Measurements from ENCODE around the gene CELF6.
"Not testable (repeated sequence)": the region's sequence is repeated elsewhere in the genome, so short reads cannot be mapped to it uniquely, and the experiment has no call there.

The CELF6 gene

GRCh38 chr15:72315706-72316370 lies 4.1 kb downstream of the CELF6 start:
- DNase-seq (ENCODE audit: low read depth, low spot score): no peak

DNA sequence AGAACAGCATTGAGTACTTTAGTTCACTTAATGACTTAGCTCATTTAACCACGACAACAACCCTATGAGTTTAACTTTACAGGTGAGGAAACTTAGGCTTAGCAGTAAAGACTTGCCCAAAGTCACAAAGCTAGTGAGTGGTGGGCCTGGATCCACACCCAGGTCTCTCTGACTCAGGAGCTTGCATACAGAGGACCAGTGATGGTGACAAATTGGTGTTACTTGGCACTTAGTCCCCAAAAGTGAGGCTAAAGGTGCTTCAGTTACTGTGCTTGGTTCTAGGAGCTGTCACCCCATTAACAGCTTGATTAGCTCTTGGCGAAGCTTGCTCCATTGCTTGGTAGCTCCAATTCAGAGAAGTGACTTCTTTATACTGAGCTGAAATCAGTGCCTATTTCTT lies 6.1 kb downstream of the CELF6 start:
- DNase-seq (ENCODE audit: low read depth, low spot score): no peak

- no peak for DNase-seq (ENCODE audit: low read depth, low spot score)
Observed at GRCh38 chr15:72313448-72313840, 6.5 kb downstream of the CELF6 start.

DNA sequence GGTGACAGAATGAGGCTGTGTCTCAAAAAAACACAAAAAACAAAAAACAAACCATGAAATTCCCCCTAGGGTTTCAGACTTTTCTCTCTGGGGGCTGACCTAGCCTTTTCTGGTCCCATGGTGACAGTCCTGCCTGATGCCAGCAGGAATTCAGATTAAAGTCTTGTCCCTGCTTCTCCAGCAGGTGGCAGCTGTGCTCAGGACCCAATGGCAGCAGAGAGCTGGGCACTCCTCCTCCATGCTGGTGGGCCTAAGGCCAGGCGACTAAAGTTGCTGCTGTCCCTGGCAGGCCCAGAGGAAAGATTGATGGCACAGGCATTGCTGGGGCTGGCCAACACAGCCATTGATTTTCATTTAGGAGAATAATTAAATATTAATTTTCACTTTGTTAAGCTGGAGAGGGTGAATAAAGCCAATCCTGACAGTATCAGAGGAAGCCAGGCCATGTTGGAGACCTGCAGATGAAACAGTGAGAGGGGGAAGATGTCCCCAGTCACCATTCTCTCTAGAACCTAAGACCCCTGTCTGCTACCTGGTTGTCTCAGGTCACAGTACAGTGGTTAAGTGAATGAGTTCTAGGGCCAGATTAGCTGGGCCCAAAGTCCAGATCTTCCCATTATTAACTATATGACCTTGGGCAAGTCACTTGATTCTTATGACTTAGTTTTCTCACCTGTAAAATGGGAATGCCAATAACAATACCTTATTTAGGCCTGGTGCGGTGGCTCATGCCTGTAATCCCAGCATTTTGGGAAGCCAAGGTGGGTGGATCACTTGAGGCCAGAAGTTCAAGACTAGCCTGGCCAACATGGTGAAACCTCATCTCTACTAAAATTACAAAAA lies 7.1 kb downstream of the CELF6 start:
- peak; percentile 30 for DNase-seq (ENCODE audit: low read depth, low spot score)

GRCh38 chr15:72307026-72307425 lies 12.9 kb downstream of the CELF6 start:
- no peak for DNase-seq (ENCODE audit: low read depth, low spot score)

GRCh38 chr15:72306211-72306785 lies 13.7 kb downstream of the CELF6 start:
- DNase-seq (ENCODE audit: low read depth, low spot score): peak; percentile 47

- DNase-seq (ENCODE audit: low read depth, low spot score): no peak
Observed at GRCh38 chr15:72304596-72304995, 15.4 kb downstream of the CELF6 start.

DNA sequence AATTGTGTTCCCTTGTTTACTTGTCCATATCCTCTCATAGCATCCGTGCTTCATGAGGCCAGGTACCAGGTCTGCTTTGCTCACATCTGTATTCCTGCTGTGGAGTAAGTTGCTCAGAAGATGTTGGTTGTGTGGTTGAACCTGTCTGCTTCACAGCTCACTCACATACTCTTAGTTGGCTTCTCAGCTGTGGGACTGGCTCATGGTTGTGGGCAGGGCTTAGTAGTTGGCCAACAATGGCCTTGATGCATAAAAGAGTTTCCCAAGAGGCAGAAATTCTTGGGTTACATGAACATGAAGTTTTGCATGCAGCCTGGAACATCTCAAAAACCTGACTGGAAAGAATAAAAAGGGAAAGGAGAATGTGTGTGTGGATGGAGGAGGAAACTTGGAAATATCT lies 17.0 kb downstream of the CELF6 start:
- DNase-seq (ENCODE audit: low read depth, low spot score): no peak

DNA sequence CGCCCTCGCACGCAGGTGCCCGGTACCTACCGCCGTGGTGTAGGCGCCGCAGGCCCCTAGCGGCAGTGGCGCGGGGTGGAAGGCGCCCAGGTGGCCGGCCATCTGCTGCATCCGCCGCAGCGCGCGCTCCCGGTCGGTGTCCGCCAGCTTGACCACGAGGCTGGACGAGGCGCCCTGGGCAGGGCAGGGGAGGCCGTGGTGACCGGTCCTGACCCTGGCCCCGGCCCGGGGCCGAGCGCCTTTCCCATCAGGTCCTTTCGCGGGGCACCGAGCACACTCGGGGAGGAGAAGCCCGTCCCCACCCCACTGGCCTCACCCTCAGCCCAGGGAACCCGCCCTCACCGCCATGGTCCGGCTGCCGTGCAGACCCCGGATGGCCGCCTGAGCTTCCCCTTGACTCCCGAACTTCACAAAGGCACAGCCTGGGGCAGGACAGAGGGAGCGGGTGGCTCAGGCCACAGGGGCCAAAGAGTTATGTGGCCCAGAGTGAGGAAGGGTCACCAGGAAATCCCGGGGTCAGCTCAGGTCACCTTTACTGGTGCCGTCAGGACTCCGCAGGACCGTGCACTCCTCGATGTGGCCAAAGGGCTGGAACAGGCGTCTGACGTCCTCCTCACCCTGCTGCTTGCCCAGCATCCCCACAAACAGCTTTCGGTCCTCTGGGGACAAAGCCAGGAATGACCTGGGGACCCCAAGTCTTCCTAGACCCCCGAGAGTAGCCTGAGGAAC lies 30.2 kb downstream of the CELF6 start:
- no peak for DNase-seq (ENCODE audit: low read depth, low spot score)

GRCh38 chr15:72288796-72289596 lies 31.0 kb downstream of the CELF6 start:
- no peak for DNase-seq (ENCODE audit: low read depth, low spot score)

DNA sequence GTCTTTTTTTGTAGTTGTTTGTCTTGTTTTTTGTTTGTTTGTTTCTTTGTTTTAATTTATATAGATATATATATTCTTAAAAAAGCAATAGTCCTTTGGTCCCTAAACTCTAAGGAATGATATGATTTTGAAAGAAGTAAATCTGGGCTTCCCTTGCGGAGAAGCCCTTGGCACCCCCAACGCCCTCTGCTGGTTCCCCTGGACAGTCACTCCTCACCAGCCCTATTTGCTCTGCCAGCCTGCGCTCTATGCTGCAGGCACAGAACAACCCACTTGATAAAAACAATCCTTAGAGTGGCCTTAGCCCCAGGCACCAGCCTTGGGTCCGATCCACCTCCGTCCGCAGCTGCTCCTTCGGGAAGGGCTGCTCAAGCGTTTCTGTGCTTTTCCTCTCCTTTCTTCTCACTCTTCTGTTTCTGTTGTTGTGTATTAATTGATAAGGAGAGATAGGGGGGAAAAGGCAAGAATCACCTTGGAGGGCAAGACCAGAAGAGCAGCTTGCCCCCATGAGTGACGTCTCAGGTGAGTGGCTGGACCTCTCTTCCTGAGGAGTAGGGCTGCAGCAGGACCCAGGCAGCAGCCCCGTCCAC lies 33.9 kb downstream of the CELF6 start:
- DNase-seq (ENCODE audit: low read depth, low spot score): no peak

DNA sequence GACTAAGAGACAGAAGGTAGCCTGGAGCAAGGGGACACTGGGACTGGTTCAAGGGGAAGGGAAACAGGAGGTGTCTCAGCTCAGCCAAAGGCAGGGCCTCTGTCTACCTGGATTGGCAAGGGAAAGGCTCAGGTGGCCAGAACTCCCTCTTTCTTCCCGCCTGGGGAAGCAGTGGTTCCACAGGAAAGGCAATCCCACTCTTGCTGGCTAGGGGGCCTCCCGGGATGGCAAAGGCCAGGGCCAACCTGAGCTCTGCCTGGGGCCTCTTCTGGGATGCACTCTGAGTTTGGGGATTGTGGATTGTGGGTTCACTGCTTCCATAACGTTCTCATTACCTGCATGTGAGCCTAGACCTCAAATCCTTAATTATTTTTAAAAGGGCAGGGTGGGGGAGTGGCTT lies 34.6 kb downstream of the CELF6 start:
- no peak for DNase-seq (ENCODE audit: low read depth, low spot score)

DNA sequence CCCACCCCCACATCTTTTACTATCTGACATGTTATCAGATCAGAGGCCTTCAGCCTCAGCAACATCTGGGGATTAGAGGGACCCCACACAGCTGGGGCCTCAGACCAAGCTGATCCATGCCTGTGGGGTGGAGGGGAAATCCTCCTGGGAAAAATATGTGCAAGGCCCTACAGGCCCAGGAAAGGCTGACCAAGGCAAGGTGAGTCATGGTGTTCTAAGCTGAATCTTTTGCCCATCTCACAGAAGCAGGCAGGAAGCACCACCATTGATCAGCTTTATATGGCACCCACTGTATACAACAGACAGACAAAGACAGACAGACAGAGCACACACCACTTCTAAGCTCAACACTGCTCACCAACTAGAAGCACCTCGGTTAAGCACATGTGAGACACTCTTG lies 35.2 kb downstream of the CELF6 start:
- no peak for DNase-seq (ENCODE audit: low read depth, low spot score)

GRCh38 chr15:72281713-72282112 lies 38.2 kb downstream of the CELF6 start:
- DNase-seq (ENCODE audit: low read depth, low spot score): no peak

- no peak for DNase-seq (ENCODE audit: low read depth, low spot score)
Observed at GRCh38 chr15:72280751-72281150, 39.2 kb downstream of the CELF6 start.

- no peak for DNase-seq (ENCODE audit: low read depth, low spot score)
Observed at GRCh38 chr15:72278737-72279136, 41.2 kb downstream of the CELF6 start.

DNA sequence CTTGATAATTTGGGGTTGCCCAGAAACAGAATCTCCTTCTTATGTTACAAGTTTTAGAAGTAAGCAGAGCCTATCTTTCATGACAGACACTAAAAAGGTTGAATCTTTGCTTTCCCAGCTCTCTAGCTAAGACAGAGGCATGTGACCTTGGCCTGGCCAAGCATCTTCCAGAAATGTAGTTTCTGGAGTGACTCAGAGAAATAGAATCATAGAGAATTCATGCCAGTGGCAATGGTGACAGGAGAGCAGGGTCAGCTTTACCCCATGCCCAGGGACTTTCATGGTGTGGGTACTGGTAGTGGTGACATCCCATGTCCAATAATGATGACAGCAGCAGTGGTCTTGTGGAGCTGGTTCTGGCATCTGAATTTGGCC lies 43.6 kb downstream of the CELF6 start:
- DNase-seq (ENCODE audit: low read depth, low spot score): no peak

DNA sequence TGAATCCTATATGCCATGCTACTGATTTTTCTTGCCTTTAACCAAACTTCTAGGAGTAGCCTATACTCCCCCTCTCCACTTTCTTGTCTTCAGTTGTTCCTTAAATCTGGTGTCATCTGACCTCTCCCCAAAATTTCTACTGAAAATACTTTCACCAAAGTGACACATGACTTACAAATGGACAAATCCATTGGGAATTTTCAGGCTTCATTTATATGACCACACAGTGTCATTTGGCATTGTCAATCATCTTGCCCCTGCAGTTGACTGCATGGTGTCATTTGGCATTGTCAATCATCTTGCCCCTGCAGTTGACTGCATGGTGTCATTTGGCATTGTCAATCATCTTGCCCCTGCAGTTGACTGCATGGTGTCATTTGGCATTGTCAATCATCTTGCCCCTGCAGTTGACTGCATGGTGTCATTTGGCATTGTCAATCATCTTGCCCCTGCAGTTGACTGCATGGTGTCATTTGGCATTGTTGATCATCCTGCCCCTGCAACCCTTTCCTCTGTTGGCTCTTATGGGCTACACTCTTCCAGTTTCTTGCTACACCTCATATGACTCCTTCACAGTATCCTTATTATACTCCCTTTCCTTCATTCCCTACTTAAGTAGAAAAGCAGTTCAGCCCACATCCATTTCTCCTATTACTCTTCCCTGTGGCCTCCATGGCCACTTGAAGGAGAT lies 44.2 kb downstream of the CELF6 start:
- DNase-seq (ENCODE audit: low read depth, low spot score): not testable (repeated sequence)

DNA sequence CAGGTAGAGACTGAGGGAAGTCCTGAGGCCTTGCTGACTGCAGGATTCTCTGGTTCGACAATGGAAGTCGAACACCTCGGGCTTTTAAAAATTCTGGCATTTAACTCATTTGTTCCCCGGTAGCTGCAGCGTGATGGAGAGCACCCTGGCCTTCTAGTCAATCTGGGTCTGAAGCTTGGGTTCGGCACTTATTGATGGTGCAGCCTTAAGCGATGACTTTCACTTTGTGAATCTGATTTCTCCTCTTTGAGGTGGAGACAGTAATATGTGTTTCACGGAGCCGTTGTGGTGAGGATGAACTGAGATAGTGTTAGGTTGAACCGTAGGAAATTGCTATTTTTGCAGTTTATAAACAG lies 47.0 kb downstream of the CELF6 start:
- no peak for DNase-seq (ENCODE audit: low read depth, low spot score)

GRCh38 chr15:72272213-72272996 lies 47.6 kb downstream of the CELF6 start, which contains the start of gene PARP6:
PARP6 (minus strand) TSS chr15:72272554; CDS start chr15:72267477, 5,077 bp downstream.
- peak; percentile 91 for DNase-seq (ENCODE audit: low read depth, low spot score)

All from iPS DF 19.7 (cell line).